ENCODE measurements around the gene MED13. TPM values are rescaled to one million over a fixed set of nuclear protein-coding genes. Genes with fewer than 3 reads are reported as not detected.

The MED13 gene
- total RNA-seq, 1 experiment from 2014 or later: 96.0 TPM

GRCh38 chr17:62067165-62068145, 2.4 kb upstream of the MED13 start:
- Histone ChIP-seq H2AFZ (ENCODE audit: low read depth, low read length, poor library complexity, severe bottlenecking) (peak overlapping the region; percentile 84), H3K4me2 (ENCODE audit: low read length) (no peak overlapping the region), H3K79me2 (ENCODE audit: insufficient read depth, low read length) (peaks cover 30% of the 10 kb centered on the region), H4K20me1 (ENCODE audit: insufficient read depth) (peaks cover 18% of the 10 kb centered on the region; the same call in 1 of the 2 replicates), H3K27me3 (ENCODE audit: insufficient read depth, low read length) (no peaks in the 10 kb centered on the region), H3K27ac (ENCODE audit: low read depth, low read length) (no peak overlapping the region), H3K9me2 (ENCODE audit: insufficient read depth) (no peaks in the 10 kb centered on the region), H3K9ac (ENCODE audit: low read length) (no peak overlapping the region), H3K4me1 (ENCODE audit: control insufficient read depth in 1 of 2, insufficient read depth in 2 of 2, low read length in 2 of 2) (peaks cover 7 to 20% of the 10 kb centered on the region in 2 experiments), H3K4me3 (replicated peaks in 1 of 2; ENCODE audit: low read depth in 1 of 2, low read length in 2 of 2) (no peak overlapping the region), H3K36me3 (ENCODE audit: control insufficient read depth in 1 of 2, insufficient read depth in 2 of 2, low read length in 2 of 2) (peaks cover 5 to 8% of the 10 kb centered on the region in 2 experiments; a peak in 3 of 4 replicates), H3K9me3 (ENCODE audit: control insufficient read depth in 1 of 2, insufficient read depth in 1 of 2, low read depth in 1 of 2, low read length in 2 of 2) (no peaks in the 10 kb centered on the region)
- RAD21 ChIA-PET (ENCODE audit: low non-redundant PET in 1 of 2, low total read pairs in 2 of 2, uncharacterized antibody in 2 of 2, unreplicated experiment in 2 of 2): no interaction called here
- no peak for ATAC-seq
- CTCF ChIA-PET: interaction anchor here (1.0 kb wide), 1 partner anchor 42 kb away, joined by 5 read pairs; no protein-coding TSS in a partner anchor
- no peak for DNase-seq (ENCODE audit: low read depth, low spot score)
- intact Hi-C loops (cut with micrococcal nuclease): loop anchor here (2.0 to 5.0 kb wide), 4 partner anchors 41 to 655 kb away; partner anchors contain the start of gene BRIP1
- POLR2A ChIA-PET: no interaction called here
- TF ChIP-seq RAD21 (IDR thresholded peaks at IDR 0.05; ENCODE audit: low read depth) (peak; percentile 39; the same call in 1 of the 2 replicates), CTCF (IDR thresholded peaks at IDR 0.05 in 2 of 3, conservative IDR thresholded peaks at IDR 0.05 in 1 of 3; ENCODE audit: borderline replicate concordance in 1 of 3, insufficient read depth in 1 of 3, low read depth in 2 of 3, low read length in 2 of 3) (peak; percentile 9 to 31 (median 29); a peak in 3 of 6 replicates), ATF3 (IDR thresholded peaks at IDR 0.05) (no peak)
- no TSS peak for BruUV-seq (replicated peaks)

All from HCT116 (cell line).